LNCaP clone FGC (cell line): ENCODE results near the gene GUCA1C.

Experiments used
- DNase-seq: peaks from one replicate; pipeline ENCODE4 v3.0.0-alpha.2; 2011; ENCODE audit warnings: low read depth
- H3K4me3 ChIP-seq: 2 replicates; pipeline ENCODE4 v1.5.1; 2011; ENCODE audit warnings: mild to moderate bottlenecking, low read depth, low read length, control low read depth
- TF ChIP-seq, protein P1 (sequence below): IDR thresholded peaks from 2 replicates; pipeline ENCODE4 v1.5.1; 2012; ENCODE audit warnings: mild to moderate bottlenecking; ENCODE audit not compliant: control insufficient read depth, insufficient read depth; ENCODE audit errors: extremely low read depth

GUCA1C gene

DNA sequence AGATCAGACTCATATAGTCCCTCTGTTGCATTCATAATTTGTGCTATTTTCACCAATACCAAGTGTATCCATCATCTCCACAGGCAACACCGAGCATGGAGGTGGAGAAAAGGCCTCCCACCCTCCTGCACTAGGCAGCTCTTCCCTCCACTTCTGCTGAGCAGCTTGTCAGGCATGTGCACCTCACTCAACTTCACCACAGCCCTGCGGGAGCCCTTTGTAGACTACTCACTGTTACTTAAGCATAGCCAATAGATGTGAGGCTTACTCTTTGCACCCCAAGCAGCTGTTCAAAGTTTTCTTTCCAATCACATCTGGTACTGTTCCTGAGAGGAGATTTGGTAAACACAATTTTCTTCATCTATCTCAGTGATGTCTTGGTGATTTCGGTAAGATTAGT, 16.9 kb upstream of the GUCA1C start:
- DNase-seq, result no peak
- TF ChIP-seq, protein P1, sequence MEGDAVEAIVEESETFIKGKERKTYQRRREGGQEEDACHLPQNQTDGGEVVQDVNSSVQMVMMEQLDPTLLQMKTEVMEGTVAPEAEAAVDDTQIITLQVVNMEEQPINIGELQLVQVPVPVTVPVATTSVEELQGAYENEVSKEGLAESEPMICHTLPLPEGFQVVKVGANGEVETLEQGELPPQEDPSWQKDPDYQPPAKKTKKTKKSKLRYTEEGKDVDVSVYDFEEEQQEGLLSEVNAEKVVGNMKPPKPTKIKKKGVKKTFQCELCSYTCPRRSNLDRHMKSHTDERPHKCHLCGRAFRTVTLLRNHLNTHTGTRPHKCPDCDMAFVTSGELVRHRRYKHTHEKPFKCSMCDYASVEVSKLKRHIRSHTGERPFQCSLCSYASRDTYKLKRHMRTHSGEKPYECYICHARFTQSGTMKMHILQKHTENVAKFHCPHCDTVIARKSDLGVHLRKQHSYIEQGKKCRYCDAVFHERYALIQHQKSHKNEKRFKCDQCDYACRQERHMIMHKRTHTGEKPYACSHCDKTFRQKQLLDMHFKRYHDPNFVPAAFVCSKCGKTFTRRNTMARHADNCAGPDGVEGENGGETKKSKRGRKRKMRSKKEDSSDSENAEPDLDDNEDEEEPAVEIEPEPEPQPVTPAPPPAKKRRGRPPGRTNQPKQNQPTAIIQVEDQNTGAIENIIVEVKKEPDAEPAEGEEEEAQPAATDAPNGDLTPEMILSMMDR, result no peak
- no peak overlapping the region for H3K4me3 ChIP-seq

DNA sequence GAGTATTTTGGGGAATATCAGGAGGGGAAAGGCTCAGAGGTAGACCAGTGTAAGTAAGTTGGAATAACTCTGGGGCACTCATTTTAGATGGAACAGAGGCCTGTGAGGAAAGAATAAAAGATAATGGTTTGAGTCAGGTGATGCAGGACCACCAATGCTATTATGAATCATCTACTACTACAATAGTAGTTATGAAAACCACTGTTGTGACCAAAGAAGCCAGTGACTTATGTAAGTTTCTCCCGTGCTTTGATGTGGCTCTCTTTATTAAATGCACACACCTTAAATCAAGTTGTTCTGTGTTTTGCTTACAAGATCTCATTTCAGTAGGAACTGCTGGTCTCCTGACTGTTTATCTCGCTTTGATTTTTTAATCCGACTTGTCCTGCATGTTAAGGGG, 13.1 kb upstream of the GUCA1C start:
- TF ChIP-seq, protein P1, result no peak
- no peak for DNase-seq
- H3K4me3 ChIP-seq, result no peak overlapping the region

DNA sequence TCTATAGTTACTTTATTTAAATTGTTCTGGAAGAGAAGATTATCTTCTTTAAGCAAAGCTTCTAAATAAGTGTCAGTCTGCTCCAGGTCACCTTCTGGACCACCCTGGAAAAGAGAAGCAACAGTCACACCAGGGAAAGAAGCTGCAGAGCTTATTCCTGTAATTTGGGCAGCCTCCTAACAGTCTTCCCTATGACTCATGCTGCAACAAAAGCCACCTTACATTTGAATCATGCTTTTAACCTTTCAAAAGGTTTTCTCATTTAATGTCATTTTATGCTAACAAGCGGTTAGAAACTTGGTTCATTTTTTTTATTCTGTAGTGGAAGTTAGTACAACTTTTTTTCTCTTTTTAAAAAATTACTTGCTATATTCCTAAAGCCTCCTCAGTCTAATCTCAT, 5.3 kb upstream of the GUCA1C start:
- TF ChIP-seq, protein P1, result no peak
- no peak for DNase-seq
- H3K4me3 ChIP-seq, result no peak overlapping the region

DNA sequence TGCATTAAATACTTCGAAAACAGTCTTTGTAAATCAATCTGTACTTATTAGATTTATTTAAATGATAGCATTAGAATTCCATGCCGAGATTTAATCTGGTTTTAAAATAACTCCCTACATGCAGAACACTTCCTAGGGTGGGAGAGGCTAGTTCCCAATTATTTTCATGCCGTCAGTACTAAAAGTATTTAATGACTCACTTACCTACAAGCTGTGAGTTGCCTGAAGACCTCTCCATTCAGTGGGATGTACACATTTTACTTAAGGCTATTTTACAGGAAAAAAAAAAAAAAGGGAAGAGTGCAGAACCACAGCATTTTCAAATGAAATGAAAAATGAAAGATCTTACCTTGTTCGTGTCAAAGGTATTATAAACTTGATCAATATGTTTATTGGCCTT, 469 bp downstream of the GUCA1C start:
- TF ChIP-seq, protein P1, result no peak
- H3K4me3 ChIP-seq, result no peak overlapping the region
- DNase-seq, result no peak

DNA sequence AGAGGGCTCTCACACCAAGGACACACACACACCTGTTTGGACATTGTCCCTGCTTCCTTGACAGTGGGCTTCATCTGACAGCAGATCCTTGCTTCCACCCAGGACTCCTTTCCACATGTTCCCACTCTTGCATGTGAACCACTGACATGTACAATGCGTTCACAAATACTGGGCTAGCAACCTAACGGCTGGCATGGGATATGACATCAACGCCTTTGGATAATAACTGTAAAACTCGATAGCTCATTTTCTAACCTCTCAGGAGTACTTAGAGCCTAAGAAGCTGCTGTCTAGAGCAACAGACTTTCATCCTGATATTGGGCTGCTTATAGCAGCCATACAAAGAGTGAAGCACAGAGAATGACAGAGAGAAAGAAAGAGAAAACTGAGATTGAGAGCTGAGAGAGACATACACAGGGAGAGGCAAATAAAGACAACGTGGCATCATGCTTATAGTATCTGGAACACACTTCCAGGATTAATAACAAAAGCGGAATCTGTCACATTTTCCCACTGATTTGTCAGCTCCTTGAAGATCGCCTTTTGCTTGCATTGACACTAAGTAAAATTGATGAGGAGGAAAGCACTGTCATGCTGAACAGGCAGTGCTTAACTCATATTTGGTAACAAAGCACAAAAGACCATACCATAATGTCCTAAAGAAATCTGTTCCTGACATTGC, 1.7 kb downstream of the GUCA1C start:
- TF ChIP-seq, protein P1, result no peak
- no peak overlapping the region for H3K4me3 ChIP-seq
- DNase-seq, result no peak

DNA sequence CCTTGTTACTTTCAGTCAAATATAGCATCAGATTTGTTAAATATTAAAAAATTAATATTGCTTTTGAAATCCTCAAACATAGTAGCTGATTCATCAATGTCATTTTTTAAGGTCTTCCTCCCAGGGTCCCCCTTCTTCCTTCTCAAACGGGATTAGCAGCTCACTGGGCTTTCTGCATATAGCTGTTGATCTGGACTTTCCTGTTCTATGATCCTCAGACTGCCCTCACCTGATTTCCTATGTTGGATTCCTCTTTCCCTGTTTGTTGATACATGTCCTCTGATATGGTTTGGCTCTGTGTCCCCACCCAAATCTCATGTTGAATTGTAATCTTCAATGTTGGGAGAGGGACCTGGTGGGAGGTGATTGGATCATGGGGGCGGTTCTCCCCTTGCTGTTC, 5.8 kb downstream of the GUCA1C start:
- TF ChIP-seq, protein P1, result no peak
- DNase-seq, result no peak
- H3K4me3 ChIP-seq, result no peak overlapping the region

DNA sequence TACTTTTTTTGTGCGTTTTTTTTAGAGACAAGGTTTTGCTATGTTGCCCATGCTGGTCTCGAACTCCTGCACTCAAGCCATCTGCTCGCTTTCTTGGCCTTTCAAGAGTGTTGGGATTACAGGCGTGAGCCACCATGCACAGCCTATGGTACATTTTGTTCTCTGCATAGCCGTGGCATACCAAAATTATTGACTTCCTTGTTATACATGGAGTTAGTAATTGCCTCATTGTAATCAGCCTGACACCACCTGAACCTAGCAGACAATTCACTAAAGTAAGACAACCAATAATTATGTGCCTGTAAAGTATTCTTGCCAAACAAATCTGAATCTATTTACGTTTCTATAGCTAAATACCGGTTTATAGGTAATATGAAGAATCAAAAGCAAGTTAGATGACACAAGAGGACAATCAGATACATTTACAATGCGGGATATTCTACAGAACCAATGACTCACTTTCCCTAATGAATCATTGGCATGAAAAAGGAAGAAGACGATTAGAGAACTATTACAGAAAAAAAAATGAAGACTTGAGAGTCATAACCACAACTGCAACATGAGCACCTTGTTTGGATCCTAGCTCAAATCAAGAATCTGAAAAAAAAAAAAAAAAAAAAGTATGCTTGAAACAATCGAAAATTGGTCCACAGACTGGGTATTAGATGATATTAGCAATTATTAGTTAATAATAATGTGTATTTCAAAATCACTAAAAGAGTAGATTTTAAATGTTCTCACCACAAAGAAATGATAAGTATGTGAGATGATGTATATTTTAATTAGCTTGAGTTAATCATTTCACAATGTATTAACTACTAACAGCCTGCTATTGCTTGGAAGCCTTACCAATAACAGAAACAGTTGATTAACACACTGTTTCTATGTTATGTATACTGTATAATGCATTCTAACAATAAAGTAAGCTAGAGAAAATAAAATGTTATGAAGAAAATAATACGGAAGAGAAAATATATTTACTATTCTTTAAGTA, 7.1 kb downstream of the GUCA1C start:
- TF ChIP-seq, protein P1, result no peak
- no peak overlapping the region for H3K4me3 ChIP-seq
- DNase-seq, result no peak
